ENCODE results near the gene MYCL.

- no peak for TF ChIP-seq CTCF (IDR thresholded peaks at IDR 0.05)
- TF ChIP-seq POLR2A (IDR thresholded peaks at IDR 0.05; ENCODE audit: low read depth): no peak
- no peak for TF ChIP-seq POLR2AphosphoS5 (IDR thresholded peaks at IDR 0.05)
- no peak for TF ChIP-seq EP300 (IDR thresholded peaks at IDR 0.05)
Measured at GRCh38 chr1:39857126-39857878, 44.4 kb downstream of the MYCL start.

All from esophagus muscularis mucosa (tissue), 4 donors.